AG04449 (cell line): ENCODE results near the gene TOX2.

Experiments used
- CTCF ChIA-PET: fragments of 350-600 bp; formaldehyde crosslinking; extraction: SDS; loops from one replicate; lab custom pipeline; 2021; ENCODE audit warnings: antibody characterized with exemption; lab: Yijun Ruan, JAX
- POLR2A ChIA-PET: fragments of 400-600, 350-600 bp; formaldehyde crosslinking; extraction: SDS; loops from one replicate; lab custom pipeline; 2020; ENCODE audit warnings: antibody characterized with exemption, inconsistent platforms; lab: Yijun Ruan, JAX
- DNase-seq: peaks from one replicate; pipeline ENCODE4 v3.0.0-alpha.2; 2010; ENCODE audit warnings: low read depth, low spot score
- H3K4me3 ChIP-seq: 2 replicates; pipeline ENCODE4 v1.5.1; 2011; ENCODE audit warnings: low read depth, mild to moderate bottlenecking, control low read depth, low read length
- TF ChIP-seq, protein P1 (sequence below): IDR thresholded peaks from one replicate; pipeline ENCODE4 v1.5.1; 2011; ENCODE audit warnings: mild to moderate bottlenecking, moderate library complexity, low read length, control low read depth, inconsistent platforms; ENCODE audit not compliant: insufficient read depth; ENCODE audit errors: missing control alignments

Gene TOX2

DNA sequence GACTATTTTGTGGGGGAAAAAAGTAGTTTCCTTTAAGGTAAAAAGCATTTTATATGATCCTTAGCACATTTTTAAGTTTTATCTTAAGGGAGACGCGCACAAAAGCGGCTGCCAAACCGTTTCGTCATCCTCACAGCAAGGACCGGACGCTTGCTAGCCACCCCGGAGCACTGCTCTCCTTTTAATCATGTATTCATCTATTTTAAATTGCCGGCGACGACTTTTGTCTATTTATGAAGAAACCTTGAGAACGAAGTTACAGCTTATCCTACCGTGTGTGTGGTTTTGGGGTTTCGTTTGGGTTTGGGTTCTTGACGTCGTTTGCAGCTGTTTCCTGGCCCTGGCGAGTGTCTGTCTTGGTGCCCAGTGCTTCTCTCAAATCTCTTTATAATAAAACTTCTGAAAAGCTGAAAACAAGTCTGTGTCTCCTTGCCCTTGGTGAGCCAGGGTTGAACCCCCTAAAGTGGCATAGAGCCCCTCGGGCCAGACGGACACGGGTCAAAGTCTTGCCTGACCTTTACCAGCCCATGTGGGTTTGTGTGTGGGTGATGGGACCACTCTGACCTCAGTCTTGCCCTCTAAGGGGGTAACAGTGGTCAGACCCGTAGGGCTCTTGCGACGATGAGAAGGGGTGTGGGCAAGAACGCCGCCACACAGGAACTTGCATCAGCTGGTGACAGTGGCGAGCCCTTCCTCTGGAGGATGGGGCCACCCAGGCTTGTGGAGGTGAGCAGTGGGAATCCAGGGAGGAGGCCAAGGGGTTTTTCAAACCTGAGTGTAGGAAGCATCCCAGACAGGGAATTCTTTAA, 154.8 kb downstream of the TOX2 start:
- ChIA-PET POLR2A (no interaction called here), CTCF (interaction anchor here (1.2 kb wide), 1 partner anchor 11 kb away, joined by 7 read pairs; no protein-coding TSS in a partner anchor)
- TF ChIP-seq, protein P1, sequence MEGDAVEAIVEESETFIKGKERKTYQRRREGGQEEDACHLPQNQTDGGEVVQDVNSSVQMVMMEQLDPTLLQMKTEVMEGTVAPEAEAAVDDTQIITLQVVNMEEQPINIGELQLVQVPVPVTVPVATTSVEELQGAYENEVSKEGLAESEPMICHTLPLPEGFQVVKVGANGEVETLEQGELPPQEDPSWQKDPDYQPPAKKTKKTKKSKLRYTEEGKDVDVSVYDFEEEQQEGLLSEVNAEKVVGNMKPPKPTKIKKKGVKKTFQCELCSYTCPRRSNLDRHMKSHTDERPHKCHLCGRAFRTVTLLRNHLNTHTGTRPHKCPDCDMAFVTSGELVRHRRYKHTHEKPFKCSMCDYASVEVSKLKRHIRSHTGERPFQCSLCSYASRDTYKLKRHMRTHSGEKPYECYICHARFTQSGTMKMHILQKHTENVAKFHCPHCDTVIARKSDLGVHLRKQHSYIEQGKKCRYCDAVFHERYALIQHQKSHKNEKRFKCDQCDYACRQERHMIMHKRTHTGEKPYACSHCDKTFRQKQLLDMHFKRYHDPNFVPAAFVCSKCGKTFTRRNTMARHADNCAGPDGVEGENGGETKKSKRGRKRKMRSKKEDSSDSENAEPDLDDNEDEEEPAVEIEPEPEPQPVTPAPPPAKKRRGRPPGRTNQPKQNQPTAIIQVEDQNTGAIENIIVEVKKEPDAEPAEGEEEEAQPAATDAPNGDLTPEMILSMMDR, result no peak
- DNase-seq, result no peak
- H3K4me3 ChIP-seq, result no peak overlapping the region

DNA sequence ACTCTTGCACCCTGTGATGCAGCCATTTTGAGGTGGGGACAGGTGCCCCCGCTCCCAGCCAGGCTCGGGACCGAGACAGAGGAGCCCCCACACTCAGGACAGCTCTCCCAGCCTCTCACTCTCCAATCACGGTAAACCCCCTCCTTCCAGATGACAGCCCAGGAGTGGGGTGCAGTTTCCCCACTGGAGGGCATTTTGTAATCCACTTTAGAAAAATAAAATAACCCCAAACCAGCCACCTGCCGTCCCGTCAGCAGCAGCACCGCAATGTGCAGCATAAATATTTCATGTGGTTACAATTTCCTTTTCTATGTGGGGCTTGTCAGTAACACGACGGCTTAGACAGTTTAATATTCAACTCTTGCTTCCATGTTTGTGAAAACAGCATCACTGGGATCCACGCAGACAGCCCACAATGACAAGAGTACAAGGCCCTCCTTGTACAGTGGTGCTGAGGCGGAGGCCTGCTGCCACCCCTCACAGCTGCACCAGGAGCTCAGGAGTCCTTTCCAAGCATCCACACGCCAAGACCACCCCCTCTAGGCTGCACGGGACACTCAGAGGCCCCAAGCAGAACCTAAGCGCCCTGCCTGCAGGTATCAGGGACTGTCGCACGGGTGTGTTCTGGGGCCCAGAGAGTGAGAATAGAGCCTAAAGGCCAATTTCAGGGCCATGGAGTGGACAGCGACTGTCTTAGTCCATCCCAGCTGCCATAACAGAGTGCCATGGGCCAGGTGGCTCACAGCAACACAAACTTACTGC, 155.7 kb downstream of the TOX2 start:
- ChIA-PET CTCF (interaction anchor here (1.5 to 2.6 kb wide), 2 partner anchors 11 to 320 kb away, joined by 4 to 13 read pairs; no protein-coding TSS in a partner anchor), POLR2A (no interaction called here)
- no peak for DNase-seq
- H3K4me3 ChIP-seq, result no peak overlapping the region
- TF ChIP-seq, protein P1, result no peak

DNA sequence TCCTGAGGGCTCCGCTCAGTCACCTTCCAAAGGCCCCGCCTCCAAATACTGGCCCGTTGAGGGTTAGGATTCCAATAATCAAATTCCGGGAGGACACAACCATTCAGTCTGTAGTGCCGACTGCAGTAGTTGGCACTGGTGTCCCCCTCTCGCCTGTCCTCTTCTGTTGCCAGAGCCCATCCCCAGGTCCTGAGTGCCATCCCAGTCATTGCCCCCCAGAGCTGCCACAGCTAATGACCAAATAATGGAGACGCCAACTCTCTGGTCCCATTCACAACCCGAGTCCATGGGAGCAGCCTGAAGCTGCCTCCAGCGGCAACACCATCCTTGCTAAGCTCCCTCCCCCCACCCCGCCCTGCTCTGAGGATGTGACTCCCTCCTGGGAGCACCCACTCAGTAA, 156.4 kb downstream of the TOX2 start:
- TF ChIP-seq, protein P1, result no peak
- POLR2A ChIA-PET, result no interaction called here
- CTCF ChIA-PET, result interaction anchor here (1.5 to 2.6 kb wide), 2 partner anchors 10 to 321 kb away, joined by 4 to 13 read pairs; no protein-coding TSS in a partner anchor
- DNase-seq, result no peak
- no peak overlapping the region for H3K4me3 ChIP-seq

DNA sequence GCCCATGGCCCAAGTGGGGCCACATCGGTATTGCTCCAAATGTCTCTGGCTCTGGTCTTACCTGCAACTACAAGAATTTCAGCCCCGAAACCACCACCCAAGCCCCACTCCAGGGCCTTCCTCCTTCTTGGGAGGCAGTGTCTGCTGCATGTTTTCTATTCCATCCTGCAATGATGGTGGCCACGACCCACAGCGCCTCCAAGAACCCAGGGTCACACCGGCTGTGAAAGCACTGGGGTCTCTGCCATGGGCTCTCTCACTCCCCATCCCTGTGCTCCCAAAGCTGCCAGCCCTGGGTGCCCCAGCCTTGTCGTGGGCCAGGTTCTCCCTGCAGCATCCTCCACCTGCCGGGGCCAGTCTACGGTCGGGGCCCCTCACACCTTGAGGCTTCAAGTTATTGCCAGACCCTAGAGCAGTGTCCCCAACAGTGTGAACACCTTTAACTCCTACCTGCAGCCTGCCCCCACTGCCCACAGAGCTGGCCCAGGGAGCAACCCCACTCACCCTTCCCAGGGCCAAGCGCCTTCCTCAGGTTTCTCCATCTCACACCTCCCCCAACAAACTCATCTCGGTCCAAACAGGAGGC, 157.0 kb downstream of the TOX2 start:
- no peak overlapping the region for H3K4me3 ChIP-seq
- TF ChIP-seq, protein P1, result no peak
- ChIA-PET CTCF (interaction anchor here (1.2 to 2.6 kb wide), 3 partner anchors 9 to 322 kb away, joined by 4 to 13 read pairs (median 6); no protein-coding TSS in a partner anchor), POLR2A (no interaction called here)
- DNase-seq, result no peak

DNA sequence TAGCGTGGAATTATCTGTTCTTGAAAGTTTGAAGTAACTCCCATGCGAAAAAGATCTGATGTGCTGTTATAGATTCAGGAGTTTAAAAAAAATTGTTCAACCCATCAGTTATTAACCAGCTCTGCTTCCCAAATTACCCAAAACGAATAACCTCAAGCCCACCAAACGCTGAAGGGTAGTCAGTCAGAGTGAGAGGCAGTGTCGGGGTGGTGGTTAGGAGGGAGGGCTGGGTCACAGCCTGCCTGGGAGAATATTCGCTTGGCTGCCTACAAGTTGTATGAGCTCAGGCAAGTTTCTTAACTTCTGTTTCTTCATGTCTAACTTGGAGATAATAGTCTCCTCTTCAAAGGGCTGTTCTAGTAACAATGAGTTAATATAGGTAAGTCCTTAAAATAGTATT, 157.7 kb downstream of the TOX2 start:
- TF ChIP-seq, protein P1, result no peak
- no peak overlapping the region for H3K4me3 ChIP-seq
- DNase-seq, result no peak
- POLR2A ChIA-PET, result no interaction called here
- CTCF ChIA-PET, result interaction anchor here (1.2 to 2.6 kb wide), 2 partner anchors 9 to 322 kb away, joined by 6 to 13 read pairs; no protein-coding TSS in a partner anchor
